Stromal cell of bone marrow (primary cell): ENCODE measurements around the gene MATN1.
"Not testable (repeated sequence)": the region's sequence is repeated elsewhere in the genome, so short reads cannot be mapped to it uniquely, and the experiment has no call there.

Experiments used
- DNase-seq: peaks from one replicate; pipeline ENCODE4 v3.0.0-alpha.2; 2012; ENCODE audit warnings: low read depth

The MATN1 gene, protein sequence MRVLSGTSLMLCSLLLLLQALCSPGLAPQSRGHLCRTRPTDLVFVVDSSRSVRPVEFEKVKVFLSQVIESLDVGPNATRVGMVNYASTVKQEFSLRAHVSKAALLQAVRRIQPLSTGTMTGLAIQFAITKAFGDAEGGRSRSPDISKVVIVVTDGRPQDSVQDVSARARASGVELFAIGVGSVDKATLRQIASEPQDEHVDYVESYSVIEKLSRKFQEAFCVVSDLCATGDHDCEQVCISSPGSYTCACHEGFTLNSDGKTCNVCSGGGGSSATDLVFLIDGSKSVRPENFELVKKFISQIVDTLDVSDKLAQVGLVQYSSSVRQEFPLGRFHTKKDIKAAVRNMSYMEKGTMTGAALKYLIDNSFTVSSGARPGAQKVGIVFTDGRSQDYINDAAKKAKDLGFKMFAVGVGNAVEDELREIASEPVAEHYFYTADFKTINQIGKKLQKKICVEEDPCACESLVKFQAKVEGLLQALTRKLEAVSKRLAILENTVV

DNA sequence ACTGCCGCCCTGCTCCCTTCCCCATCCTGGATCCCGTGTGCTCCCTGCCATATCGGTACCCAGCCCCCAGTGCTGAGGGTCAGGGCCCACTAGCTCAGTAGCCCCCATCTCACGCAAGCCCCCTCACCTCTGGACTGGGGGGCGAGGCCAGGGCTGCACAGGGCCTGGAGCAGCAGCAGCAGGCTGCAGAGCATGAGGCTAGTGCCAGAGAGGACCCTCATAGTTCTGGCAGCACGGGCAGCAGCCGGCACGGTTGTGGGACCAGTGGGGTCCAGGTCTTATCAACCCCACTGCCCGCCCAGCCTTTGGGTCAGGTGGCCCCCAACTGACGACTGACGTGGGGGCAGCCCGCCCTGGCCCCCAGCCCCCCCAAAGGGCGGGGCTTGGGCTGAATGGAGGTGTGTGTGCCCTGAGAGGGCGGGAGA, at the start of gene MATN1:
Gene MATN1 (minus strand): TSS at position 255 of the 425 bp plus-strand sequence. CDS start 34 bp downstream, at position 221.
- DNase-seq: no peak

DNA sequence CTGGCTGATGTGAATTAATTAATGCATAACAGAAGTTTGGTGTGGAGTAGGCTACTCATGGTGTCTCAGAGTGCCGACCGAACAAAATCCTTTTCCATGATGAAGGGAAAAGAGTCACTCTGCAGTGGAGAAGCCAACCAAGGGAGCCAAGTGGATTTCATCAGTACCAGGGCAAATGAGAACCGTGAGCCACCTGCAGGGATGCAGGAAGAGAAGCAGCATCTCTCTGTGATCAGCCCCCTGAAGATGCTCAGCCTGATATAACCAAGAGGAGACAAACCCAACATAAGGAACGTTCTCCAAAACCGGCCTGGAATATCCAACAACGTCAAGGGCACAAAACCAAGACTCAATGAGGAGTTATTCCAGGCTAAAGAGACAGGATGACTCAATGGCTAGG, 47.6 kb upstream of the MATN1 start:
- no peak for DNase-seq

DNA sequence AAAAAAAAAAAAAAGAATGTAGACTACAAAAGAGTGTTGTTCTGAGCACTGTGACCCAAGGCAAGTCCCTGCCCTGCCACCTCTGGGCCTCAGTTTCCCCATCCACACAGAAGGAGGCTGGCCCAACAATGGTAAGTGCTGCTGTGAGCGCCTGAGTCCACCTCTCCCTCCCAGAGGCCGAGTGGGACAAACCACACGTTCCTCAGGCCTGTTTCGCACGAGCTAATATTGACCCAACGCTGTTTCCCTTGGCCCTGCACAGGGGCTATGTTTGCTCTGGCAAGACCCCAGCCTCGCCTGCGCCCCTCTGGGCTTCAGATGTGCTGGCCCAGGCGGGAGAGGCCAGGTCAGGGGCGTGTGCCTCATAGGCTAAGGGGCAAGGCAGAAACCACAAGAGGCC, 46.8 kb upstream of the MATN1 start:
- DNase-seq: no peak

DNA sequence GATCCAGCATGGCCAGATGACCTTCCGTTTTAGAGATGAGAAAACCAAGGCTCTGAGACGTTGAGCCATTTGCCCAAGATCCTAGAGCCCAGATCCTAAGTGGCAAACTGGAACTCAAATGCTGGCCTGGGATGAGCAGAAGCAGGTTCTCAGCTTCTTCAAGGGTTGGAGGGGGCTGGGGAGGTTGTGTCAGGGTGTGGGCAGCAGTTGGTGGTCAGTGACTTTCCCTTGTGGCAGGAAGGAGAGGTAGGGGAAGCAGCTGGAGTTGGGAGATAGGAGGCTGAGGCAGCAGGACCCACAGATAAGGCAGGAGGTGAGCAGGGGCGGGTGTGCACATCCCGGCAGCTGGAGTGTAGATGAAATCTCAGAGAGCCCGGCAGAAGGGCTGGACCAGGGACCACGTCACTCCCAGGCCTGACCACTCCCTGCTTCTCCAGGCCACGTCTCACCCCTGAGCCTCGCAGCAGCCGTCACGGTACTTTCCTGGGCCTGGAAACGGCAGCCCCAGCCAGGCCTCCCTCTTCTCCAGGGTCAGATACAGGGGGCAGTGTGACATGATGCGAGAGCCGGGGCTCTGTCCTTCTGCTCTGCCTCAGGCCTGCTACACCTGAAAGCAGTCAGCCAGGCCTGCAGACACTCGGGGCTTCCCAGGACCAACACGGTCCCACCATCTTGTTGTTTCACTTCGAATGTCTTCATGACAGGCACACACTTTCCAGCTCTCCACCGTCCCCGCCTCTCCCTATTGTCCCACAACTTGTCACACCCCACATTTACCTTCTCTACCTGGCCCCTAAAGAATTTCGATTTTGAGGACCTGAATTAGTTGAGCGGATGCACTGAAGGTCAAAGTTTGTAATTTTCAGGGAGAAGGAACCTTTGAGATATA, 45.7 kb upstream of the MATN1 start:
- DNase-seq: no peak

DNA sequence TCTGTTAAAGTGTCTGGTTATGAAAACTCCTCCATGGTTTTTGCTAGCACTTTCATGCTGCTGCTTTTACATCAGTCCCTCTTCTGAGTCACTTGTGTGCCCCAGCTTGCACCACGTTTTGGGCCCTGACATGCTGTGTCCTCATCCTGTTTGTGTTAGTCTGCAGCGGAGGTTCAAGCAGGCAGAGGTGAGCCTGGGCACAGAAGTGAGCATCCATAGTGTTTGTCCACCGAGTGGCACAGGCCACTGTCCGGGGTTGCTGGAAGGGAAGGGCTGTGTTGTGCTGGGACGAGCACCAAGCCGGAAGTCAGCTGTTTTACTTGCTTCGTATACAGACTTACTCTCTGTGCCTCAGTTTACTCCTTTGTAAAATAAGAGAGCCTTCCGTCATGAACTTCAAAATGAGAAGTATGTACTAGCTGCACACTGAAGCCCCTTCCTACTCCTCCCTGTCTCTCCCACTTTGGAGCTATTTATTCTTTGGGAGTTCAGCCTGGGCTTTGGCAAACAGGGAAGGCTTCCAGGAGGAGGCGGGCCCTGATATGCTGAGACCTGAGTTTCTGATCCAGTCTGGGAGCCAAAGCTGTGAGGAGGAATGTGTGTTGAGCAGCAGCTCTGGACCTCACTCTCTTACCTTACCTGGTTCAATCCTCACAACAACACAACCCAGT, 44.9 kb upstream of the MATN1 start:
- DNase-seq: no peak

DNA sequence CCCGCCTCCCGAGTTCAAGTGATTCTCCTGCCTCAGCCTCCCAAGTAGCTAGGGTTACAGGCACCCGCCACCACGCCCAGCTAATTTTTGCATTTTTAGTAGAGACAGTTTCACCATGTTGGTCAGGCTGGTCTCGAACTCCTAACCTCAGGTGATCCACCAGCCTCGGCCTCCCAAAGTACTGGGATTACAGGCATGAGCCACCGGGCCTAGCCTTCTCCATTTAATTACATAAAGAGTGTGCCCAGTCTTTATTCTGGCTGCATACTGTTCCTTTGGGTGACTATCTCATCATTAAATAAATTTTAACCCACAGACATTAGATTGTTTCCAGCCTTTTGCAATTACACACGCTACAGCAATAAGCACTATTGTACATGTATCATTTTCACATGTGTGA, 43.6 kb upstream of the MATN1 start:
- DNase-seq: not testable (repeated sequence)

DNA sequence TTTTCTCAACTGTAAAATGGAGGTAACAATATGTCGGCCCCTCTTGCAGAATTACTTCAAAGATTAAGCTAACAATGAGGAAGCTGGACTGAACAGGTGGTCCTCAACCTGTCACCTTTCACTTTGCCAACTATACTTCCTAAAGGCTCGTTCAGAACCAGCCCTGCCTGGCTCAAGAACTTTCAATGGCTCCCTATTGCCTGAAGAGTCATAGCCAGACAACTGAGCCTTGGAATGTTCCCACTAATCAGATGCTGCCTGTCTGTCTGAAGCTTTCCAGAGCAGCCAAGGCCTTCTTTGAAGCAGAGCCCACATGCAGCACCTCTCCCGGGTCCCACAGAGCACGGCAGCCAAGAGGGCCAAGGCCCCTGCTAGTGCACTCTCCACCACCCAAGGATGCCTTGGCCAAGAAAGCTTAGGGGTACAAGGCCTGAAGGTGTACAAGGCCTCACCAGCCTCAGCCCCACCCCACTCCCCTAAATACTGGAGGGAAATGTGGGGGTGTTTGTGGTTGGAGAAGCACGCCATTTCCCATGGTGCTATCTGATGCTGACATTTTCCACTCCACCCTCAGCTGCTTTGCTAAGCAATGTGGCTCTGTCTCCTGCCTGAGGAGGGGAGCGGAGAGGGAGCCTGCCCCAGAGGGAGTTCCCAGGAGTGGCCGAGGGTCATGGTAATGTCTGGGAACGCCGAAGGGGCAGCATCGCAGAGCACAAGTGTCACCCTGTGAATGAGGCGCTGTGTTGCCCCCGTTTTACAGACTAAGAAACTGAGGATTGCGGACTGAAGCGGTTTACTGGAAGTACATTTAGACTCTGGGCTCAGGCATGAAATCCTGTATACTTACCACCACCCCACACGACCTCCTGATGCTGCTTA, 42.4 kb upstream of the MATN1 start:
- DNase-seq: no peak

DNA sequence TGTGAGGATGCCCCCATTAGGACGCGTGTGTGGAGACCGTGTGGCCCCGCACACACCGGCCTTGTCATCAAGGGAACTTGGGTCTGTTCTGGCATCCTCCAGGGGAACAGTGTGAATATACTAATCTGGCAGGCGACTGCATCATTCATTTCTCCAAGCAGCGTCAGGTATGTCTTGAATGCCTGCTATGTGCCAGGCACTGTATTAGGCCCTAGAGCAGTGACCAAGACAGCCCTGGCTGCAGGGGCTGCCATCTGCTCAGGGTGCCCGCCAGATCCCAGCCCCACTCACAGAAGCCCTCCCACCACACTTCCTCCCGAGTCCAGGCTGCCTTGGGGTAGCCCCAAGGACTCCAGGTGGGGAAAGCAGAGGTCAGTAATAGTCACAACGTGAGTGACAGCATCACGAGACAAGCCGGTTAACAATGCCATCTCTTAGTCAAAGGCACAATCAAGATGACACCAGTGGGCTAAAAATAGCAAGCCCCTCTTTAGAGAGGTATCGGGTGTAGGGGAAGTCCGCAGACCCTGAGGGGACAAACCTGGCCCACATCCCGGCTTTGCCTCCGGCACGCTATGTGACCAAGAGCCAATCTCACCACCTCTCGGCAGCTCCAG, 41.7 kb upstream of the MATN1 start:
- DNase-seq: no peak

DNA sequence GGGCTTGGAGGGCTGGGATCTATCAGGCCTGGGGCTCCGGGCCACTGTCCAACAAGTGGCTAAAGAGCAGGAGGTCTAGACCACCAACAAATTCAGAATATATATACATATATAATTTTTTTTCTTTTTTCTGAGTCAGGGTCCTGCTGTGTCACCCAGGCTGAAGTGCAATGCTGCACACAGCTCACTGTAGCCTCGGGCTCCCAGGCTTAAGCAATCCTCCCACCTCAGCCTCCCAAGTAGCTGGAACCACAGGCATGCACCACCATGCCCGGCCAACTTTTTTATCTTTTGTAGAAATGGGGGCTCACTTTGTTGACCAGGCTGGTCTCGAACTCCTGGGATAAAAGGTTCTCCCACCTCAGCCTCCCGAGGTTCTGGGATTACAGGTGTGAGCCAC, 41.0 kb upstream of the MATN1 start:
- DNase-seq: no peak

DNA sequence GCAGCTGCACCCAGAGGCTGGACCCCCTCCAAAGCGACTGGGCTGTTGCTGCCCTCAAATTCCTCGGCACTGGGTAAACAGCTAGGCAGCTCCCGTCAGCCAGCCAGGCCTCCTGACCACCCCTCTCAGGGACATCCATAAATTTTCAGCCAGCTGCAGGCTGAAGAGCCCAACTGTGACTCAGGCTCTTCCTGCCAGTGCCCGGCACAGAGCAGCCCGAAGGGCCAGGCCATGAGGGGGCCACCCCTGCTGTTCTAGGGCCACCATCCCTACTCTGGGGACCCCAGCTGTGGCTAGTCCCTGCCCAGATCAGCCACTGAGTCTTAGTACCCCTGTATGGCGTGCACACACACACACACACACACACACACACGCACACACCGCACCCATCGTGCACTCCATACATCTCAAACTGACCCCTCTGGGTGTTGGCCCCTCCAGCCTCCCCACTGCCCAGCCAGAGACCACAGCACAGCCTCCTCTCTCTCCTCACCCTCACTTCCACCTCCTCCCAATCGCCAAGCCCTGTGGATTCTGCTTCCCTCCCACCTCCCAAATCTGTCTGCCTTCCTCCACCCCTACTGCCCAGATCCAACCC, 40.4 kb upstream of the MATN1 start:
- DNase-seq: no peak

DNA sequence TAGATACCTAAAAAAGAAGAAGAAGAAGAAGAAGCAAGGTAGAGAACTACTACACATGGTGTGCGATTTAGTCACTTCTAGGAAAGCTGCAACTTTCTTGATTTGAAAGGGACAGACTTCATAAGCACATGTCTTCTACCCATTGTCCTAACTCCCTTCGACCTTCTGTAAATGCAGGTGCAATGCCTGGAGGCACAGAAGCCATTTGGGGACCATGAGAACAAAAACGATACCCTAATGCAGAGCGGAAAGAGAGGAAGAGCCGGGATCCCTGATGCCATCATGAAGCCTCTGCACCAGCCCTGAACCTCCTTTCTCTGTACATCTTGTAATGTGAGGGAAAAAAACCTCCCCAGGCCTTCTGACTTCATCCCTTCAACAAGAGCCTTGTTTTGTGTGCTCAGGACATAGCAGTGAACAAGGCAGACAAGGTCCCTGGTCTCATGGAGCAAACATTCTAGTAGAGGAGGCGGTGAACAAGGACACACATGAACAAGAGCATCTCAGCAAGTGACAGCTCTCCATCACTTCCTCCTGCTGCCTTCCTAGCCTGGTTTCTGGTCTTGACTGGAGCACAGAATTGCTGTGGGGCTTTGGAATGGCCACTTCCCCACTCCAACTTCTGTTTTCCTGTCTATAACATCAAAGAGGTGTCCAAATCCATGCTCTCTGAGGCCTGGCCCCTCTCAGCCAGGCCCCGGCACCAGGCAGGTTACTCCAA, 39.7 kb upstream of the MATN1 start:
- DNase-seq: no peak

DNA sequence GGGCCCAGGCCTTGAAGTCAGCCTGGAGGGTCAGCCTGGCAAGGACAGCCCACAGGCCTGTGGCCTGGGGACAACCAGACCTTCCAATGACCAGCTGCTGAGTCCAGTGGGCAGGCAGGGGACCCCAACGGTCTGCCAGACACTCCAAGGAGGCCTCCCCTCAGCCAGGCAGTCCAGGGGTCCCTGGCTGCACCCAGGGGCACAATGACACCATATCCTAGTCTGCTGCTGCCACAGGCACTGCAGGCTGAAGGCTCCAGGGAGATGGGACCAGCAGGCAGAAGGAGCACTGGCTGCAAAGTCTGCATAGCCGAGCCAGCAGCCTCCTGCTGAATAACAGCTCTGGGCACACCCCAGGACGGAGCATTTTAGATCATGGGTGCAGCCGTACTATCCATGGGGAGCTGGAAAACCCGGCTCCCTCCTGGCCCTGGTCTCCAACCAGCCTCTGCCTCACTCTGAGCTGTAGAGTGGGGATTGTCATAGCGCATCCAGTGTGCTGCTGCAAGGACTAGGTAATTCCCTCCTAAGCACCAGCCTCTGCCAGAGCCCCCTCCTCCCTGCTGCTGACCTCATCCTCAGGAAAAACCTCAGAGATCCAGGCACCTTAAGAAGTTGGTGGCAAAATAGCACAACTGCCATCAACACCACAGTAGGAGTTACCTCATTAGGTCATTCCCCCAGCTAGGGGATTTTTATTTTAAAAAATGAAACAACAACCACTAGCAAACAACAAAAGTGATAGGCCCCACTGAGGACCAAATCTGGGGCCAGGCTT, 39.0 kb upstream of the MATN1 start:
- no peak for DNase-seq

DNA sequence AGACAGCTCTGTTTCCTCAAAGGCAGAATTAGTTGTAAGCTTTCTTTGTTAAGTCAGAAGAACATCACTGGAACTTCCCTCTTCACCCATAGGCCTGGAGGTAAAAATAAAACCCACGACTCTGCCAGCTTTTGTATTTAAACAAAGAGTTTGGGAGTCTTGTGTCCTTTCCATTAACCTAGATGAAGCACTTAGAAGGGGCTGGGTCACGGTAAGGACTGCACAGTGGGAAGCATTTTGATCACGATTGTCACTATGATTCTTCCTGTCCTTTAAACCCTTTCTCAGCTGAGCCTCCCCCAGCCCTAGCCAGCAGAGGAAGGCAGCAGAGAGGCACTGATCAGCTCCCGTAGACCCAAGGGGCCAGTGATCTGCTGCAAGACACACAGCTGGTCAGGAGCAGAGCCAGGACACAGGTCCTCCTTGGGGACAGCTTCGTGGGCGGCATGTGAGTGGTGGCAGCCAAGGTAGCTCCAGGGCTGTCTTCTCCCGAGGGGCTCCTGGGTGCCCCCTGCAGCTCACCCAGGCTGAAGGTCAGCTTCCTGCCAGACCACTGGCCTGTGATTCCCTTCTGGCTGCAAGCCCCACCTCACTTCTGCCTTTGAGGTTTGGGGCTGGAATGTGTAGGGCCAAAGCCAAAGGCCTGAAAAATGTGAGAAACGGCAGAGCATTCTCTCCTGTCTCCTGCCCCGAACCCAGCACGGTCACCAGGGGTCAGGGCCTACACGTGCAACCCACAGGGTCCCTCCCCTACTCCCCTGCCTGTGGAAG, 38.2 kb upstream of the MATN1 start:
- no peak for DNase-seq

DNA sequence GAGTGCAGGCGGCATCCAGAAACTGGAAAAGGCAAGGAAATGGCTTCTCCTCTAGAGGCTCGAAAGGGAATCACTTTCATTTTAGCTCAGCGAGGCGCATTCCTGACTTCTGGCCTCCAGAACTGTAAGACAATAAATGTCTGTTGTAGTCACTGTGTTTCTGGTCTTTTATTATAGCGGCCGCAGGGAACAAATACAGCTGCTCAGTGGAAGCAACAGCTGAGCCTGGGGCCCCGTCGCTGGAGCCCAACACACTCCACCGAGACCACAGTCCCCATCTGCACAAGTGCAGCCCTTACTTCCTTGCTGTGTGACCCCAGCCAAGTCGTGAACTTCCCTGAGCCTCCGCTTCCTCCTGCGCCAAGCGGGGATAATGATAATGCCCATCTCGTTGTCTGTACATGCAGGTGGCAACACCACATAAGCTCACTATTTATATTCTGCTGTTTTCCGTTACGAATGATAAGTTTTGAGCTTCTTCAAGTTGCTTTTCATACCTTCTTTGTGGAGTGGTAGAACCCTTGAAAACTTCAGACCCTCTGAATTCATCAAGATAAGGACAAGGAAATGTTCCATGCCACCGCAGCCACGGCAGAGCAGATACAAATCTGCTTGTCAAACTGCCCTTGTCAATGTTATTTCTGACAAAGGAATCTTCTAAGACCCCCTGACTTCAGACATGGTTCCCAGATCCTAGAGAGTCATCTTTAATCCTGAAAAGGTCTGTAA, 37.4 kb upstream of the MATN1 start:
- DNase-seq: no peak

DNA sequence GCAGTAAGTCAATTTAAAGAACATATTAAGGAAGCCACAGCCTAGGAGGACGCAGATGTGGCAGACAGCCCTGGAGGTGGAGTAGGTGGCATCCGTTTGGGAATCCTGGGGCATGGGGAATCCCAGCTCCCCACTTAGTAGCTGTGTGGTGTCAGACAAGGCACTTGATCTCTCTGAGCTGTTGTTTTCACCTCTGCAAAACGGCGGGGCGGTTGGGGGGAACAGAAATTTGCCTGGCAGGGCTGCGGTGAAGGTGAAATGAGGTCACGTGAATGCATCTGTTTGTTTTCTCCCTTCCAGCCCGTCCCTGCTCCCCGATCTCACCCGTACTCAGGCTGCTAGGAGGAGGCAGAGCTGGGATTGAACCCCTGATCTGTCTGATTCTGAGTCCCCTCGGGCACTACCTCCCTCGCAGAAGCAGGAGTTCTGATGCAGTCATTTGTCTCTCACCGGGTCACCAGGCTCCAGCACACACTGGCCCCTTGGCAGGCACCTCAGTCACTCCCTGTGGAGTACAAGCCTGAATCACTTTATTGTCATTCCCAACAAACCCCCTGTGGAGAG, 36.4 kb upstream of the MATN1 start:
- no peak for DNase-seq

DNA sequence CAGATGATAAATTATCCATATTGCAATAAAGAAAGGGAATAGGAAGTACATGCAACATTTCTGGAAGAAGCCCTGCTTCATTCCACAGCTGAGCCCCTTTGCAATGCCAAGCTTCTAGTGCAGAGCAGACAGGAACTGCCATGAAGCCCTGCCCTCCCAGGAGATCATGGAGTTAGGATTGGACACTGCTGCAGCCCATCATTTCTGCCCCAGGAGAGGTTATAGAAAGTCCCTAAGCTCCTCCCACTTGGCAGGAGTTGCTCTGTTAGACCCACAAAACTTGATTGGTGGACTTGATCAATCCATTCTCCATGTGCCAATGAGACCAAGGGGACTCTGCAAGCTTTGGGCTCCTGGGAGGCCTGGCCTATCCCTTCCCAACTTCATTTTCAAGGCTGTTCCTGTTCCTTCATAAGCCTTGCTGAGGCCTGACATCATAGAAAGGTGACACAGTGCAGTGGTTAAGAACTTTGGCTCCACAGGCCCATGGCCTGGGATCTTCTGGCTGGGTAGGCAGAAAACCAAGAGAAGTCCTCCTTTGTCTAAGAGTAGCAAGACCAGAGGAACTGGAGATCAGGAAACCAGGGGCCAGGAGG, 35.5 kb upstream of the MATN1 start:
- no peak for DNase-seq
